DMS53 (cell line): ENCODE results near the gene NRN1L.

Experiments
- DNase-seq: peaks from one replicate; lab custom pipeline; 2025; lab: John Stamatoyannopoulos, UW

The NRN1L gene

GRCh38 chr16:67917140-67917851 lies 32.6 kb downstream of the NRN1L start:
- DNase-seq, result no peak

GRCh38 chr16:67917852-67918236 lies 33.2 kb downstream of the NRN1L start:
- DNase-seq, result peak; percentile 89

- no peak for DNase-seq
Observed at GRCh38 chr16:67919622-67920221, 35.0 kb downstream of the NRN1L start.

- DNase-seq, result no peak
Observed at GRCh38 chr16:67922221-67922620, 37.5 kb downstream of the NRN1L start.

- DNase-seq, result no peak
Observed at GRCh38 chr16:67922740-67923139, 38.1 kb downstream of the NRN1L start.

- DNase-seq, result peak; percentile 18
Observed at GRCh38 chr16:67923414-67924116, 38.9 kb downstream of the NRN1L start.

GRCh38 chr16:67924140-67924906 lies 39.6 kb downstream of the NRN1L start:
- DNase-seq, result no peak

- peak; percentile 88 for DNase-seq
Observed at GRCh38 chr16:67926181-67926750, 41.6 kb downstream of the NRN1L start.

GRCh38 chr16:67927131-67927941 lies 42.7 kb downstream of the NRN1L start:
- no peak for DNase-seq

GRCh38 chr16:67928147-67928546 lies 43.5 kb downstream of the NRN1L start:
- no peak for DNase-seq

- peak; percentile 80 for DNase-seq
Observed at GRCh38 chr16:67928561-67929364, 44.1 kb downstream of the NRN1L start.

- DNase-seq, result no peak
Observed at GRCh38 chr16:67930191-67930590, 45.5 kb downstream of the NRN1L start.

GRCh38 chr16:67930678-67931211 lies 46.1 kb downstream of the NRN1L start:
- DNase-seq, result no peak

GRCh38 chr16:67931712-67932461 lies 47.2 kb downstream of the NRN1L start, which contains the start of gene CTRL:
Gene CTRL (minus strand): TSS chr16:67931862. CDS start chr16:67931852, 10 bp downstream.
- no peak for DNase-seq

GRCh38 chr16:67932462-67932840 lies 47.8 kb downstream of the NRN1L start:
- DNase-seq, result no peak

- peak; percentile 16 for DNase-seq
Observed at GRCh38 chr16:67933805-67934204, 49.1 kb downstream of the NRN1L start.

GRCh38 chr16:67934306-67935100 lies 49.8 kb downstream of the NRN1L start:
- DNase-seq, result no peak

GRCh38 chr16:67935101-67935401 lies 50.4 kb downstream of the NRN1L start:
- peak; percentile 65 for DNase-seq
